COLO668 (cell line): ENCODE results near the gene LAMP1.
"Not testable (repeated sequence)": the region's sequence is repeated elsewhere in the genome, so short reads cannot be mapped to it uniquely, and the experiment has no call there.

ENCODE experiments used
- DNase-seq: peaks from one replicate; lab custom pipeline; 2025; ENCODE audit not compliant: unreplicated experiment; lab: John Stamatoyannopoulos, UW

The LAMP1 gene

GRCh38 chr13:113325779-113326178 lies 28.7 kb downstream of the LAMP1 start:
- DNase-seq = no peak

DNA sequence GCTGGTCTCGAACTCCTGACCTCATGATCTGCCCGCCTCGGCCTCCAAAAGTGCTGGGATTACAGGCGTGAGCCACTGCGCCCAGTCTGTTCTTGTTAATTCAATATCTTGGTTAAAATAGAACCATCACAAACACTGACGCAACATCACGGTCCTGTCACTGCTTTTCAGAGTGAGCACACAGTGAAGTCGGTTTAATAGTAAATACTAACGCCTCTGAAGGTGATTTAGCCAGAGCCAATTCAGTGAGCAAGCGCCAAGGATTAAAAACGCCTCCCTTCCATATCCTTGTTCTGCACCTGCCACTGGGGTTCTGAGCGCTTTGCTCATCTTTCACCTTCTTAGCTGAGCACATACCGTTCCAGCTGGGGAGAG lies 30.3 kb downstream of the LAMP1 start:
- DNase-seq = no peak

DNA sequence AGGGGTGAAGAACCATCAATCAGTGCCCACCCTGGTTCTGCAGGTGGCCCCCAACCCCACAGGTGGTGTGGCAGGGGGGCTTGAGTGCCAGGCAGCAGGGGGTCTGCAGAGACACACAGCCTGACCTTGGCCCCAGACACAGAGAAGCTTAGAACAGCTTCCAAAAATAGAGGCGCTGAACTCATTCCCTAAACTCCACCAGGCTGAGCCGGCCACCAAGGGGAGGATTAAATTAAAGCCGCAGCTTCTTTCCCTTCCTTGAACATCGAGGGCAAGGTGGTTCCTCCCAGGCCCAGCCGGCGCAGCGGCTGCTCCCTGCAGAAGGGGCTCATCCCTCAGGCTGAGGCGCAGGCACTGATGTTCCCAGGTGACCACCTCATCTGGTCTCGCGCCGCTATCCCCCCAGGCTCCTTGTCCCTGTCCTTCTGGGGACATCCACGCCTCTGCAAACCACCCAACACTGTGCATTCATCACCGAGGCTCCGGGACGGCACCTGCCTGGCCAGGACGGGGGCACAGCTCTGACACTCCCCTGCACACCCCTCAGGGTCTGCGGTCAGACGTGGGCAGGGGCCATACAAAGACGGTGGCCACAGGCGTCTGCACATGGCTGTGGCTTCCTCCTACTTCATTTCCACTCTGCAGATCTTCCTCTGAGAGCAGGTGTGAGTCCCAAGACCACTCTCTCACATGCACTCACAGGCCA lies 30.9 kb downstream of the LAMP1 start:
- DNase-seq = no peak

DNA sequence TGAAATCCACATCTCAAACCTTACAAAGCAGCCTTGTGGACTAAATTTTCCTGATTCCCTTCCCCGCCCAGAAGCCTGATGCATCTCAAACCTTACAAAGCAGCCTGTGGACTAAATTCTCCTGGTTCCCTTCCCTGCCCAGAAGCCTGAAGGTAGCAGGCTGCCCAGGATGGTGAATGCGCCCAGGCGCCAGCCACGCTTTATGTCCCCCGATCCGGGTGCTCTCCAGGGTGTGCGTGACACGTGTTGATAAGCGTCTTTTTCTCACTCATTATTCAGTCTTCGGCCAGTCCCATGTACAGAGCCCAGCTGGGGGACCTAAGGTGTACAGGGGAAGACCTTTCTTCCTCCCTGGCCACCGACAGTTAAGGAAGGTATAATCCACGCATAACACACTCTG lies 31.8 kb downstream of the LAMP1 start:
- DNase-seq = no peak

DNA sequence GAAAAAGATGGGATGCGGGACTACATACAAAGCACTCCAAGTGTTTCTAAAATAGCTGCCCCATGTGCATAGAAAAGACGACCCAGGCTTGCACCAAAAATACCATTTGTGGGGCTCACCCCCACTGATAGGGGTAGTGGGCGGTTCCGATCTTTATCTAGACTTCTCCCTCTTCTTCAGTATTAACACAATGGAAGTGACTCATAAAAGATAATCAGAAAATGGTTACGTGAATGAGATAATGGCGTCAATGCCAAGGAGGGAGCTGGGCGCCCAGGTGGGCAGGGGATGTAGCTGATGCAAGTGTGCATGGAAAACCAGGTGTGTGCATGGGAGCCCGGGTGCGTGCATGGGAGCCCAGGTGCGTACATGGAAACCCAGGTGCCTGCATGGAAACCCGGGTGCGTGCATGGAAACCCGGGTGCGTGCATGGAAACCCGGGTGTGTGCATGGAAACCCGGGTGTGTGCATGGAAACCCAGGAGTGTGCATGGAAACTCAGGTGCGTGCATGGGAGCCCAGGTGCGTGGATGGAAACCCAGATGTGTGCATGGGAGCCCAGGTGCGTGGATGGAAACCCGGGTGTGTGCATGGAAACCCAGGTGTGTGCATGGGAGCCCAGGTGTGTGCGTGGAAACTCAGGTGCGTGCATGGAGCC lies 32.7 kb downstream of the LAMP1 start:
- no peak for DNase-seq

DNA sequence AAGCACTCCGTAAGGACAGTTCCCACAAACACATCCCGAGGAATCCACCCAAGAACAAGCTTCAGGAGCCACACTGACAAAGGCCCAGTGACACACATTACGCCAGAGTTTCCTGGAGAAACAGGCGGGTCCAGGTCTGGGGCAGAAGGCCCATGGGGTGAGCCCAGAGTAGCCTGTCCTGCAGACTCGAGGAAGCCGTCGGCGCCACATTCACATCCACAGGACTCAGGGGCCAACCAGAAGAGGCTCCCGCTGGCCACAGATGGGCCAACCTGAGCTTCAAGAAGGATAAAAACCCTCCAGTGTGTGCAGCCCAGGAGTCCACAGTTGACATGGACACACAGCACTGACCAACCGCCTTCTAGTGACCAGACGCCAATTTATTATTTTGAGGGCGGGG lies 35.6 kb downstream of the LAMP1 start:
- DNase-seq = no peak

DNA sequence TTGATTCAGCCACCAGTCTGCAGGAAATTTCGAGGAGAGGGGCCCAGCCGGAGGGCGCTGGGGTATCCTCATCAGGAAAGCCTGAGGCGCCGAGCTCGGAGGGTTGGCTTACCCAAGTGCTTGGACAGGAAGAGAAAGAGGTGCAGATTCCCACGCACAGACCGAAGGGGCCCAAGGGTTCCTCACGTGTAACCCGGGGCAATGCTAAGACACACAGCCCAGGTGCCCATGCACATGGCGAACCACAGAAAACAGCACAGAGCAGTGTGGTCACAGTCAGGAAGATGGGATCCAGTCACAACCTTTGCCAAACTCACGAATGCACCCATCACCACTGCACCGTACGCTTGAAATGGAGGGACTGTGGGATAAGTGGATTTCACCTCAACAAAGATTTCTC lies 36.0 kb downstream of the LAMP1 start:
- no peak for DNase-seq

DNA sequence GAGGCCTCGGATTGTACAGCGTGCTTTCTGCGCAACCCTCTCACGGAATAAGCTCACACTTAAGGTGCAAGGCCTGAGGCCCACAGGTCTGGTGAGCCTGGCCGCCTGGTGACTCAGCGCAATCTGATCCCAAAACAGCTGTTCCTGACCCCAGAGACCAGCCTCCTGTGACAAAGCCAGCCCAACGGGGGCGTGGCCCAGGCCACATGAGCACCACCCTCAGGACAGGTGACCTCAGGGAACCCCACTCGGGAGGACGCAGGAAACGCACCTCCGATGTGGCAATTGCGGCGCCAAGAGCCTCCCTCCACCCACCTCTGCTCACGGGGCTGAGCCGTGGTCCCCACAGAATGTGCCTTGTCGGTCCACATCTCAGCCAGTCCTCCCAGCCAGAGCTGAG lies 40.5 kb downstream of the LAMP1 start:
- DNase-seq = no peak

GRCh38 chr13:113337976-113338375 lies 40.9 kb downstream of the LAMP1 start:
- DNase-seq = no peak

DNA sequence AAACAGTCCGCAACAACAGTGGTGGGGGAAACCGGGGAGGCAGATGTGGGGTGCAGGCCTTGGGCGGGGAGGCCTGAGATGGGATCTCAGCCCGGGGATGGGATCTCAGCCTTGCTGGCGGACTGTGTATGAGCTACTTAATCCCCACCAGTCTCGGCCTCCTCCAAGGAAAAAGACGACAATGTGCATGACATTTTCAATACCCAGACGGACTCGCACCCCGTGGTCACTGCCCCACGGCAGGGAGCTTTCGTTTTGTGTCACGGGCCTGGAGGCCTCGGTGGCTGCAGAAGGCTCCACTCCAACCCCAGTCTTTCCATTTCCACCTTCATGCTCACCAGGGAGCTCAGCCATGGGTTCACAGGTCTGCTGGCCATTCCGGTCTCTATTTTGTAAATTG lies 41.4 kb downstream of the LAMP1 start:
- no peak for DNase-seq

GRCh38 chr13:113342820-113343691 lies 46.0 kb downstream of the LAMP1 start:
- no peak for DNase-seq

- DNase-seq = no peak
Measured at GRCh38 chr13:113343692-113343968, 46.6 kb downstream of the LAMP1 start.

- DNase-seq = no peak
Measured at GRCh38 chr13:113345486-113345885, 48.4 kb downstream of the LAMP1 start.

- DNase-seq = not testable (repeated sequence)
Measured at GRCh38 chr13:113347736-113348225, 50.7 kb downstream of the LAMP1 start.

GRCh38 chr13:113348591-113348990 lies 51.6 kb downstream of the LAMP1 start:
- no peak for DNase-seq

DNA sequence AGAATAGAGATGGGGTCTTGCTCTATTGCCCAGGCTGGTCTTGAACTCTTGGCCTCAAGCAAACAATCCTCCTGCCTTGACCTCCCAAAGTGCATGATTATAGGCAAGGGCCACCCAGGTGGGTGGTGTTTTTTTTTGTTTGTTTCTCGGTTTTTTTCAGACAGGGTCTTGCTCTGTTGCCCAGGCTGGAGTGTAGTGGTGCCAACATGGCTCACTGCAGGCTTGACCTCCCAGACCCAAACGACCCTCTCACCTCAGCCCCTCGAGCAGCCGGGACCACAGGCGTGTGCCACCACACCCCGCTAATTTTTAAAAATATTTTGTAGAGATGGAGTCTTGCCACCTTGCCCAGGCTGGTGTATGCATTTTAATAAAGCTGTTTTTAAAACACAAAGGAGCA lies 52.0 kb downstream of the LAMP1 start:
- DNase-seq = no peak

- no peak for DNase-seq
Measured at GRCh38 chr13:113349491-113349890, 52.5 kb downstream of the LAMP1 start.

DNA sequence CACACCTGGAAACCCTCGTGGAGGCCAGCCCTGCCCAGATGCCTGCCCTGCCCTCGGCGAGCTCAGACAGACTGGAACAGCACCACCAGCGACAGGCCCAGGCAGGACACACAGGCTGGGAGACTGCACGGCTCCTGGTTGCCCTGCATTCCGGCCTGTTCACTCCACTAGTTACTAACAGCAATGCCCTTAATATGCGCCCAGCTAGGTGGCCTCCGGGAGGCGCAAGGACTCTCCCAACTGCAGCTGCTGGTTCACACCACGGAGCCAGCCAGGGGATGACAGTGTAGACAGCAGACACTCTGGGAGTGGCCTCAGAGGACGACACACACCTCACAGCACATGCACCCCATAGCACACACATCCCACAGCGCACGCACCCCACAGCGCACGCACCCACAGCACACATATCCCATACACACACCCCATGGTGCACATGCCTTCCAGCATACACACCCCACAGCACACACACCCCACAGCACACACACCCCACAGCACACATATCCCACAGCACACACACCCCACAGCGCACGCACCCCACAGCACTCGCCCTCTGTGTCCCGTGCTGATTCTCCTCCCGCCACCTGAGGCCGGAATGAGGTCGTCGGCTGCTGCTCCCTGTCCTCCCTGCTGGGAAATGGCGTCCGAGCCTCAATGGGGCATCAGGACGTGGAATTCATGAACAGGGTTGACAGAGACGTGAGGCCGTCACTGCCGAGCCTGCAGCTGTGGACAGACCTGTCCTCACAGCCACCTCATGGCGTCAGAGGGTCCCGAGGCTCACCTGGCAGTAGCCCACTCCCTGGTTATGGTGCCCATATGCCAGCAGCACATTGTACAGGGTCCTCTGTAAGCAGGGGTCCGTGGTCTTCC lies 53.3 kb downstream of the LAMP1 start:
- peak; percentile 45 for DNase-seq

- no peak for DNase-seq
Measured at GRCh38 chr13:113350938-113351335, 53.9 kb downstream of the LAMP1 start.

- DNase-seq = no peak
Measured at GRCh38 chr13:113351514-113352026, 54.5 kb downstream of the LAMP1 start.

GRCh38 chr13:113353254-113353653 lies 56.2 kb downstream of the LAMP1 start:
- DNase-seq = no peak
